ENCODE results near the gene GRM8. TPM values are rescaled to one million over a fixed set of nuclear protein-coding genes. Genes with fewer than 3 reads are reported as not detected.

GRM8 gene
- total RNA-seq, 1 donor from 2014 or later = 7.8 TPM

DNA sequence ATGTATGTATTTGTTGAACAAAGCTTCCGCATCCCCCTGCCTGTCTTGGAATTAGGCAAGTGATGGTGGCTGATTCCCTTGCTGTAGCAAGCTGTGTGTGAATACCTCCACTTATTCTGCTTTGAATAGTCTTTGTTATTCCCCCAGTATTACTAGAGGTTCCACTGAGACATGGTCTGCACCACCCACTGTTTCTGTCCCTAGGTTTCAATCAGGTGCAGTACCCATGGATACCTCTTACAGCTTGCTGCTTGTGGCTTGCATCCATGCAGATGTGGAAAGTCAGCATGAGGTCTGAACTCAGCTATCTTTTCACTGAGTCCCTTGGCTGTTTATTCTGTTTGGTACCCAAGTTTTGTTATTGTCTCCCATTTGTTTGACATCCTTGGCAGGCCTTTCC lies 447.4 kb downstream of the GRM8 start:
- Mint-ChIP-seq H3K4me3 (ENCODE audit: unreplicated experiment) (no peak overlapping the region), H3K4me1 (ENCODE audit: low read depth, unreplicated experiment) (no peaks in the 10 kb centered on the region), H3K27me3 (ENCODE audit: unreplicated experiment) (peaks cover 2% of the 10 kb centered on the region), H3K9me3 (ENCODE audit: unreplicated experiment) (no peaks in the 10 kb centered on the region), H3K27ac (ENCODE audit: unreplicated experiment) (no peak overlapping the region), H3K36me3 (ENCODE audit: unreplicated experiment) (no peaks in the 10 kb centered on the region)
- no peak for DNase-seq
- TF ChIP-seq, protein P1, sequence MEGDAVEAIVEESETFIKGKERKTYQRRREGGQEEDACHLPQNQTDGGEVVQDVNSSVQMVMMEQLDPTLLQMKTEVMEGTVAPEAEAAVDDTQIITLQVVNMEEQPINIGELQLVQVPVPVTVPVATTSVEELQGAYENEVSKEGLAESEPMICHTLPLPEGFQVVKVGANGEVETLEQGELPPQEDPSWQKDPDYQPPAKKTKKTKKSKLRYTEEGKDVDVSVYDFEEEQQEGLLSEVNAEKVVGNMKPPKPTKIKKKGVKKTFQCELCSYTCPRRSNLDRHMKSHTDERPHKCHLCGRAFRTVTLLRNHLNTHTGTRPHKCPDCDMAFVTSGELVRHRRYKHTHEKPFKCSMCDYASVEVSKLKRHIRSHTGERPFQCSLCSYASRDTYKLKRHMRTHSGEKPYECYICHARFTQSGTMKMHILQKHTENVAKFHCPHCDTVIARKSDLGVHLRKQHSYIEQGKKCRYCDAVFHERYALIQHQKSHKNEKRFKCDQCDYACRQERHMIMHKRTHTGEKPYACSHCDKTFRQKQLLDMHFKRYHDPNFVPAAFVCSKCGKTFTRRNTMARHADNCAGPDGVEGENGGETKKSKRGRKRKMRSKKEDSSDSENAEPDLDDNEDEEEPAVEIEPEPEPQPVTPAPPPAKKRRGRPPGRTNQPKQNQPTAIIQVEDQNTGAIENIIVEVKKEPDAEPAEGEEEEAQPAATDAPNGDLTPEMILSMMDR (IDR thresholded peaks at IDR 0.05; ENCODE audit: partially characterized antibody, unreplicated experiment) = no peak

GRCh38 chr7:126804604-126805003 lies 448.1 kb downstream of the GRM8 start:
- H3K4me3 Mint-ChIP-seq (ENCODE audit: unreplicated experiment) = no peak overlapping the region
- DNase-seq = no peak
- H3K9me3 Mint-ChIP-seq (ENCODE audit: unreplicated experiment) = no peaks in the 10 kb centered on the region
- H3K27me3 Mint-ChIP-seq (ENCODE audit: unreplicated experiment) = peaks cover 2% of the 10 kb centered on the region
- H3K36me3 Mint-ChIP-seq (ENCODE audit: unreplicated experiment) = no peaks in the 10 kb centered on the region
- H3K27ac Mint-ChIP-seq (ENCODE audit: unreplicated experiment) = no peak overlapping the region
- H3K4me1 Mint-ChIP-seq (ENCODE audit: low read depth, unreplicated experiment) = no peaks in the 10 kb centered on the region
- TF ChIP-seq, protein P1 (IDR thresholded peaks at IDR 0.05; ENCODE audit: partially characterized antibody, unreplicated experiment) = no peak

- Mint-ChIP-seq H3K27me3 (ENCODE audit: unreplicated experiment) (peaks cover 2% of the 10 kb centered on the region), H3K9me3 (ENCODE audit: unreplicated experiment) (no peaks in the 10 kb centered on the region), H3K4me1 (ENCODE audit: low read depth, unreplicated experiment) (no peaks in the 10 kb centered on the region), H3K36me3 (ENCODE audit: unreplicated experiment) (peaks cover 3% of the 10 kb centered on the region), H3K4me3 (ENCODE audit: unreplicated experiment) (no peak overlapping the region), H3K27ac (ENCODE audit: unreplicated experiment) (no peak overlapping the region)
- no peak for DNase-seq
- TF ChIP-seq, protein P1 (IDR thresholded peaks at IDR 0.05; ENCODE audit: partially characterized antibody, unreplicated experiment) = no peak
Measured at GRCh38 chr7:126803990-126804389, 448.8 kb downstream of the GRM8 start.

DNA sequence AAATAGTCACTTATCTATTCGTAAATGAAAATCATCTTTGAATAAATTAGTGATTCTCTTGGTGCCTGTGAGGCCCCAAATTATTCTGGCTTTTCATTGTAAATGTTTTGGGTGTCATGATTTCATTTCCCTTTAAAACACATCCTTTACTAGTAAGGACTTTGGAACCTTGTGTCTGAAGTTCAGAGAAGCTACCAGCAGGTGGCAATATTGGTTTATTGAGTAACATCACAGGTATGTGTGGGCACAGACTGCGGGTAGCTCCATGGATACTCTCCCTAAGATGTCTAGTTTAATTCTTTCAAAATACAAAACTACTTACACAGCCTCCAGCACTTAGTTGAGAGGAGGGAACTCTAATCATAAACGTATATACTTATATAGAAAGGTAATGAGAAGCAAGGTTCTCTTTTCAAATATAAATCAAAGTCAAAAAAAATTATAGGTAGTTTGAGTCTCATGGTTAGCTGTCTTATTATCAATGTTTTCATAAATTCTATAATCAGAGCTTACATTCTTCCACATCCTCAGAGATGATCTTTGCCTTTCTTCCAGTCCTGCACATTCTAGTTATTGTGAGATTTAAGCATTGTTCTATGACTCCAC lies 449.6 kb downstream of the GRM8 start:
- no peaks in the 10 kb centered on the region for H3K9me3 Mint-ChIP-seq (ENCODE audit: unreplicated experiment)
- DNase-seq = peak; percentile 38
- TF ChIP-seq, protein P1 (IDR thresholded peaks at IDR 0.05; ENCODE audit: partially characterized antibody, unreplicated experiment) = peak; percentile 89
- peaks cover 2% of the 10 kb centered on the region for H3K27me3 Mint-ChIP-seq (ENCODE audit: unreplicated experiment)
- H3K4me1 Mint-ChIP-seq (ENCODE audit: low read depth, unreplicated experiment) = no peaks in the 10 kb centered on the region
- peaks cover 7% of the 10 kb centered on the region for H3K36me3 Mint-ChIP-seq (ENCODE audit: unreplicated experiment)
- no peak overlapping the region for H3K27ac Mint-ChIP-seq (ENCODE audit: unreplicated experiment)
- H3K4me3 Mint-ChIP-seq (ENCODE audit: unreplicated experiment) = no peak overlapping the region

DNA sequence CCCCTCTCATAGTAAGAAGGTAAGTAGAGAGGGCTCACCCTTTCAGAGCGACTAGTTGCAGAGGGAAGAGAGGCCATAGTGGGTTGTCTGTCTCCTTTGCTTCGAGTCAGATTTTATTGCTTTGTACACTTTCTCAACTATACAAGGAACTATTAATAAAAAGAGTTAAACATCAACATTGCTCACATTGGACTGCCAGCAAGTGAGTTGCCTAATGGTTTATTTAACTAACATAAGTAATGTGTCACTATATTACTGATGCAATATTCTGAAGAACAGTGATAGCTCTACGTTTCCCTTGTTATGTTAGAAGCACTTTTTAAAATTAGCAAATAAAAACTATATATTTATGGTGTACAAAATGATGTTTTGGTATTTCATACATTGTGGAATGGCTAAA lies 451.0 kb downstream of the GRM8 start:
- peaks cover 7% of the 10 kb centered on the region for H3K36me3 Mint-ChIP-seq (ENCODE audit: unreplicated experiment)
- no peaks in the 10 kb centered on the region for H3K9me3 Mint-ChIP-seq (ENCODE audit: unreplicated experiment)
- no peak overlapping the region for H3K27ac Mint-ChIP-seq (ENCODE audit: unreplicated experiment)
- no peak for DNase-seq
- TF ChIP-seq, protein P1 (IDR thresholded peaks at IDR 0.05; ENCODE audit: partially characterized antibody, unreplicated experiment) = no peak
- H3K27me3 Mint-ChIP-seq (ENCODE audit: unreplicated experiment) = peaks cover 2% of the 10 kb centered on the region
- no peaks in the 10 kb centered on the region for H3K4me1 Mint-ChIP-seq (ENCODE audit: low read depth, unreplicated experiment)
- no peak overlapping the region for H3K4me3 Mint-ChIP-seq (ENCODE audit: unreplicated experiment)
